Testis (tissue), 3 donors: ENCODE results near the gene BMERB1. TPM values are rescaled to one million over a fixed set of nuclear protein-coding genes. Genes with fewer than 3 reads are reported as not detected.

Experiments
- DNase-seq: peaks from one replicate; pipeline ENCODE4 v3.0.0-alpha.2; 2019
- H3K27ac ChIP-seq, 2 donors: fragments of 200-600 bp; sonication (generic); one replicate each; pipeline ENCODE4 v1.5.1; 2019
- H3K27me3 ChIP-seq: fragments of 200-600 bp; sonication (generic); one replicate; pipeline ENCODE4 v1.5.1; 2019
- H3K36me3 ChIP-seq: fragments of 200-600 bp; sonication (generic); one replicate; pipeline ENCODE4 v1.5.1; 2017; ENCODE audit warnings: low read depth; ENCODE audit errors: missing control alignments
- H3K4me1 ChIP-seq: fragments of 200-600 bp; sonication (generic); one replicate; pipeline ENCODE4 v1.5.1; 2019
- H3K4me3 ChIP-seq, 2 donors: fragments of 200-600 bp; sonication (generic); one replicate each; pipeline ENCODE4 v1.5.1; 2017 to 2019
- H3K9me3 ChIP-seq: fragments of 200-600 bp; sonication (generic); one replicate; pipeline ENCODE4 v1.5.1; 2017
- POLR2A ChIP-seq: fragments of 450-650 bp; IDR thresholded peaks from one replicate; pipeline ENCODE4 v1.6.1; 2017; ENCODE audit warnings: antibody characterized with exemption, mild to moderate bottlenecking, moderate library complexity
- WGBS, 2 donors: methylation state at CpG; one replicate each; pipeline ENCODE4 v1.1.5; 2018; 5-methylcytosine and 5-hydroxymethylcytosine counted together
- intact Hi-C: fragments of 100-400 bp; cut with DNase I; formaldehyde crosslinking; loops from one replicate; pipeline ENCODE4 v1.15.1; 2023; ENCODE audit warnings: low total_unique reads
- polyA plus RNA-seq: library from polyadenylated mRNA; stranded (reverse); fragments of 350-450 nt; fragmentation: Illumina TruSeq; extraction: RNeasy Lipid Tissue Mini Kit (QIAGEN cat#74804); gene quantifications from one replicate; pipeline ENCODE4 v1.2.3, GENCODE V29; 2014; ENCODE audit warnings: low read depth, low replicate concordance; ENCODE audit not compliant: insufficient read depth
- total RNA-seq, 2 donors: library from RNA; depleted of rRNA; stranded (reverse); fragments of >200 nt; gene quantifications; one replicate each; pipeline ENCODE4 v1.2.3, GENCODE V29; 2016
- TF ChIP-seq, protein P1 (sequence below), 3 experiments: fragments of 450-650 bp in 2 of 3; fragments of 200-600 bp in 1 of 3; sonication (generic) in 1 of 3; IDR thresholded peaks; one replicate each; pipeline ENCODE4 v1.5.1; 2016 to 2019; ENCODE audit warnings: antibody characterized with exemption in 3 of 3, mild to moderate bottlenecking in 2 of 3, moderate library complexity in 1 of 3

Gene BMERB1
- total and polyA plus RNA-seq, 3 donors from 2014 or later, result 54.1 to 102 (median 63.1) TPM

DNA sequence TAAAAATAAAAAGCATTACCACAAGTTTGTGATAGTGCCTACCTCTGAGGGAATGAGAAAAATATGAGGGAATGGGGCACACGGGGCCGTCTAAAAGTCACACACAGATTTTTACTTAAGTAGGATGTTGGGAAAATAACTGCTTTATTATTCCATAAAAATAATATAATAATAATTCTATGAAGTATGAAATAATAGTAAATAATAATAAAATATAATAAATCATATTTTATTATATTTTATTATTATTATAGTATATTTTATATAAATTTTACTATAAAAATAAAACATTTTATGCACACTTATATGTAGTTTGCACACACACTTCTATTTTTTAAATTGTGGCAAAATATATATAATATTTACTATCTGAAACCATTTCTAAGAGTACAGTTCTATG is 92.3 kb downstream of the BMERB1 start:
- no peak for DNase-seq
- 93 to 95% methylated on average over 2 of the region's 2 CpGs for WGBS, 2 donors

DNA sequence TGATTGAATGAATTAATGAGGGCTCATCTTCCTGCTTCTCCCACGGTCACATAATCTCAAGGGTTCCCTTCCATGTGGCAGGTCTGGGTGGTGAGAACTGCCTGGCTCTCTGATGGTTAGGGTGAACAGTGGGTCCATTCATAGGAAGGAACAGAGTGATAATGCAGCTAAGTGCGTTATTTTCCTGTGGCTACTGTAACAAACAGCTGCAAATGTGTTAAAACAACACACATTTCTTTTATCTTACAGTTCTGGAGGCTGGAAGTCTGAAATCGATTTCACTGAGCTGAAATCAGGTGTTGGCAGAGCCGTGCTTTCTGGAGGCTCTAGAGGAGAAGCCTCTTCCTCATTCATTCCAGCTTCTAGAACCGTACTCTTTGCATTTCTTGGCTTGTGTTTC is 95.3 kb downstream of the BMERB1 start:
- TF ChIP-seq, protein P1, sequence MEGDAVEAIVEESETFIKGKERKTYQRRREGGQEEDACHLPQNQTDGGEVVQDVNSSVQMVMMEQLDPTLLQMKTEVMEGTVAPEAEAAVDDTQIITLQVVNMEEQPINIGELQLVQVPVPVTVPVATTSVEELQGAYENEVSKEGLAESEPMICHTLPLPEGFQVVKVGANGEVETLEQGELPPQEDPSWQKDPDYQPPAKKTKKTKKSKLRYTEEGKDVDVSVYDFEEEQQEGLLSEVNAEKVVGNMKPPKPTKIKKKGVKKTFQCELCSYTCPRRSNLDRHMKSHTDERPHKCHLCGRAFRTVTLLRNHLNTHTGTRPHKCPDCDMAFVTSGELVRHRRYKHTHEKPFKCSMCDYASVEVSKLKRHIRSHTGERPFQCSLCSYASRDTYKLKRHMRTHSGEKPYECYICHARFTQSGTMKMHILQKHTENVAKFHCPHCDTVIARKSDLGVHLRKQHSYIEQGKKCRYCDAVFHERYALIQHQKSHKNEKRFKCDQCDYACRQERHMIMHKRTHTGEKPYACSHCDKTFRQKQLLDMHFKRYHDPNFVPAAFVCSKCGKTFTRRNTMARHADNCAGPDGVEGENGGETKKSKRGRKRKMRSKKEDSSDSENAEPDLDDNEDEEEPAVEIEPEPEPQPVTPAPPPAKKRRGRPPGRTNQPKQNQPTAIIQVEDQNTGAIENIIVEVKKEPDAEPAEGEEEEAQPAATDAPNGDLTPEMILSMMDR (IDR thresholded peaks at IDR 0.05), result no peak
- TF ChIP-seq POLR2A, result no peak
- DNase-seq, result peak; percentile 61
- H3K4me1 ChIP-seq, result peaks cover 4% of the 10 kb centered on the region
- H3K9me3 ChIP-seq, result no peaks in the 10 kb centered on the region
- no peaks in the 10 kb centered on the region for H3K27me3 ChIP-seq
- 66 to 70% methylated on average over 5 of the region's 5 CpGs for WGBS, 2 donors
- no peak overlapping the region for H3K4me3 ChIP-seq
- peak overlapping the region in 1 of 2 donors; percentile 18 for H3K27ac ChIP-seq
- intact Hi-C loops, result no loop called here
- H3K36me3 ChIP-seq, result no peaks in the 10 kb centered on the region

More for the DNA sequence above, 92.3 kb downstream of the BMERB1 start:
- no peaks in the 10 kb centered on the region for H3K9me3 ChIP-seq
- no peak overlapping the region for H3K4me3 ChIP-seq
- peaks cover 10% of the 10 kb centered on the region for H3K4me1 ChIP-seq
- TF ChIP-seq POLR2A, result no peak
- TF ChIP-seq, protein P1 (IDR thresholded peaks at IDR 0.05), result no peak
- no peaks in the 10 kb centered on the region for H3K27me3 ChIP-seq
- intact Hi-C loops, result no loop called here
- H3K36me3 ChIP-seq, result no peaks in the 10 kb centered on the region
- H3K27ac ChIP-seq, result no peak overlapping the region

DNA sequence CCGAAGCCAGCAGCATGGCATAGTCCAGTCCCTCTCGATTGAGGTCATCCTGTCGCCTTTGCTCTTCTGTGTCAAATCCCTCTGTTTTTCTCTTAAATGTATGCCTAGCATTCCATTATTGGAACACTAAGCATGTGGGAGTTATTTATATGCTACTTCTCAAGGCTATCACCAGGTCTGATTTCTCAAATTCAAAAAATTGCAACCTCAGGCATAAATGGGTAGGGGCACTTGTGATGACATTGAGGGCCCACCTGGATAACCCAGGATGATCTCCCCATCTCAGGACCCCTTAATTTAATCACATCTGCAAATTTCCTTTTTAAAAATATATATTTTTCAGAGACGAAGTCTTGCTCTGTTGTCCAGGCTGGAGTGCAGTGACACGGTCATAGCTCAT is 95.7 kb downstream of the BMERB1 start:
- H3K27ac ChIP-seq, result peak overlapping the region in 1 of 2 donors; percentile 18
- intact Hi-C loops, result no loop called here

DNA sequence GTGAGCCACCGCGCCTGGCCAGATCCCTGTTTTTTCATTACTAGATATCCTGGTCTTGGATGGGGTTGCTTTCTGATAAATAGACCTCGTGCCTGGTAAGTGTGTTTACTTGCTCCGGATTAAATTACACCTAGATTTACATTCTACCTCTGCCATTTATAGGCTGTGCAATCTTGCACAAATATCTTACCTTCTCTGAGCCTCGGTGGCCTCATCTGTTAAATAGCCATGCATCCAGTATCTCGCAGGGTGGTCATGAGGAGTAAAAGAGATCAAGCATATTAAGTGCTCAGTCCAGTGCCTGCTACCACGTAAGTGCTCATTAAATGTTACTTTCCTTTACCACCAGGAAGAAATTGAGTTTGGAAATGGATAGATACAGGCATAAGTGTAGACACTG is 98.4 kb downstream of the BMERB1 start:
- TF ChIP-seq POLR2A, result no peak
- TF ChIP-seq, protein P1 (IDR thresholded peaks at IDR 0.05), result no peak
- H3K4me1 ChIP-seq, result peaks cover 4% of the 10 kb centered on the region
- H3K27ac ChIP-seq, result no peak overlapping the region
- no peak for DNase-seq
- intact Hi-C loops, result no loop called here
- 83 to 89% methylated on average over 7 of the region's 7 CpGs for WGBS, 2 donors
- H3K9me3 ChIP-seq, result no peaks in the 10 kb centered on the region
- H3K36me3 ChIP-seq, result no peaks in the 10 kb centered on the region
- no peak overlapping the region for H3K4me3 ChIP-seq
- H3K27me3 ChIP-seq, result no peaks in the 10 kb centered on the region

More for the DNA sequence above, 95.7 kb downstream of the BMERB1 start:
- TF ChIP-seq POLR2A, result no peak
- TF ChIP-seq, protein P1 (IDR thresholded peaks at IDR 0.05), result no peak
- Histone ChIP-seq H3K36me3 (no peaks in the 10 kb centered on the region), H3K27me3 (no peaks in the 10 kb centered on the region), H3K4me3 (no peak overlapping the region), H3K9me3 (no peaks in the 10 kb centered on the region), H3K4me1 (peaks cover 4% of the 10 kb centered on the region)
- 82 to 93% methylated on average over 5 of the region's 5 CpGs for WGBS, 2 donors
- no peak for DNase-seq

DNA sequence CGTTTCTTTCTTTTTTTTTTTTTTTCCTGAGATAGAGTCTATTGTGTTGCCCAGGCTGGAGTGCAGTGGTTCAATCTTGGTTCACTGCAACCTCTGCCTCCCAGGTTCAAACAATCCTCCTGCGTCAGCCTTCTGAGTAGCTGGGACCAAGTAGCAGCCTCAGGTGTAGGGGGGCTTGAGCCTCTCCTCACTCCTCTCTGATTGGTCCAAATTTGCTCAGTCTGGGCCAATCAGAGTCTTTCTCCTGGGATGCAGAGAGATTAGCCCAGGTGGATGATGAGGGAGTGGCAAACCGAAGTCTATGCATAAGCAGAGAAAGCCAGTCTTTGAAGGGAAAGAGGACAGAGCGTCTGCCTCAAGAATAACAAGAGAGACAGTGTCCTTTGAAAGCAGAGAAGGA is 99.0 kb downstream of the BMERB1 start:
- Histone ChIP-seq H3K4me3 (no peak overlapping the region), H3K9me3 (no peaks in the 10 kb centered on the region), H3K4me1 (peaks cover 4% of the 10 kb centered on the region), H3K27me3 (no peaks in the 10 kb centered on the region), H3K36me3 (no peaks in the 10 kb centered on the region), H3K27ac (no peak overlapping the region)
- 71% methylated on average over 4 of the region's 4 CpGs for WGBS, 2 donors
- TF ChIP-seq, protein P1 (IDR thresholded peaks at IDR 0.05), result no peak
- TF ChIP-seq POLR2A, result no peak
- intact Hi-C loops, result no loop called here
- no peak for DNase-seq
